NCI-H1105 treated with DMSO at 0.1 percent for 48 hours (cell line): ENCODE data around the gene CHD5.

ENCODE experiments used
- DNase-seq: peaks from one replicate; lab custom pipeline; 2025; lab: John Stamatoyannopoulos, UW

CHD5 gene

DNA sequence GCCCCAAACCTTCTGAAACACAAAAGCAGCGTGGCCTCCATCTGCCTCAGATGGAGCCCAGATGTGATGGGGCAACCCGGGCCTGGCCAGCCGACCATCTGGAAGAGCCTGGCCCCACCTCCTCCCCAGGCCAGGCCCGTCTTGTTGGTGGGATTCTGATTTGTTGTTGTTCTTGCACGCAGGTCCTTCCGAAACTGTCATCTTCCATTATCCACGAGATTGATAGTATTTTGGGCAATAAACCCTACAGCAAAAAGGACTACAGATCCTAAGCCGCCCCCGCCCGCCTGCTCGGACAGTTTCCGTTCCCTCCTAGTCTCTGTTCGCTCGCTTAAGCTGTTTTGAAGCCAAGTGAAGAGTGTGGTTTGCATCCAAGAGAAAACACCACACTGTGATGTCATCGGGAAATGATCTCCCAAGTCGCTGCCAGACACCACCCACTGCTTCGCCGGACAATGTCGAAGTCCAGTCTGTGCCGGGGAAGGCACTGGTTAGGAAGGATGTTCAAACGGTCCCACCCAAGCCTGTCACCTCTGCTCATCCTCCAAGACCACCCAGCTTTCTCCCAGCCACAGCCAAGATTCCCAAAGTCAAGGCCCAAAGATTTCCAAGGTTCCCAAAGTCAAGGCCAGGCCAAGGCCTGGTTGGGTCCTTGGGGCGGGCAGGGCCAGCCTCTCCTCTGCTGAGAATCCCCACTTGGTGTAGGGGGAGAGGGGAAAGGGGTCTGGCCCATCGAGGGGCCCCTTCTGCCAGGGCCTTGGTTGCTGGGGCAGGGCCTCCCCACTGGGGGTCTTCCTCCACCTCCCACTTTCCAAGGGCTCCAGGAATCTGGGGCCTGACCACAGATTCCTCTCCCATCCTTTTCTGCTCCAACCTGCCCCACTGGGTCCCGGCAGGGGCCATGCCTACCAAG is 81.6 kb downstream of the CHD5 start:
- DNase-seq, result no peak

DNA sequence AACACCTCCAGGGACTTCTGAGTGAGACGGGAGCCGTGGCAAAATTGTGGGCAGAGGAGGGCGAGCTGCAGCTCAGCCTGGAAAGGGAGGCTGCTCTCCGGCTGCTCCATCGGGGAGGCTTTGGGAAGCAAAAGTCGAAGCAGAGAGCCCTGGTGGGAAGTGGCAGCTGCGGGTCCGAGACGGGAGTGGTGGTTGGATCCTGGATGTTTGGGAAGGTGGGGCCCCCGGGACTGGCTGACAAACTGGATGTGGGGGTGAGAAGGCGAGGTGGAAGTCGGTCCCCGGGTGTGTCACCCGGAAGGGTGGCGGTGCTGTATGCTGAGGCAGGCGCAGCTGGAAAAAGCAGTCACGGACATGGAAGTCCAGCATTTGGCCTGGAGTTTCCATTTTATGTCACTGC is 82.3 kb downstream of the CHD5 start:
- DNase-seq, result no peak

DNA sequence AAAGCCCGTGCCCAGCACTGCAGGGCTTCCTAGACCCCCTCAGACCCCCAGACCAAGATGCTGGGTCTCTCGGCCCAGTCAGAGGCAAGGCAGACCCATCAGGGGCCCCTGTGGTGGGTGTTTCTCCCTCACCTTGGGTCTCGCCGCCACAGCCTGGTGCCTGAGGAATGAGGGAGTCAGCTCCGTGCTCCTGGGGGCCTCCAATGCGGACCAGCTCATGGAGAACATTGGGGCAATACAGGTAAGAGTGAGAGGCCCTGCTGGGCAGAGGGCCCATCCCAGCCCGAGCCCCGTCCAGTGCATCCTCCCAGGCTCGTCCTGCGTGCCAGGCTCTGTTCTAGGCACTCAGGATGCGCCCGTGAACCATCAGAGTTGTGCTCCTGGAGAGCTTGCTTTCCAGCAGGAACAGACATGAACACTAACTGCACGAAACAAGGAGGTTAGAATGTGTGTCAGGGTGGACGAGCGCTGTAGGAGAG is 83.0 kb downstream of the CHD5 start:
- DNase-seq, result no peak

DNA sequence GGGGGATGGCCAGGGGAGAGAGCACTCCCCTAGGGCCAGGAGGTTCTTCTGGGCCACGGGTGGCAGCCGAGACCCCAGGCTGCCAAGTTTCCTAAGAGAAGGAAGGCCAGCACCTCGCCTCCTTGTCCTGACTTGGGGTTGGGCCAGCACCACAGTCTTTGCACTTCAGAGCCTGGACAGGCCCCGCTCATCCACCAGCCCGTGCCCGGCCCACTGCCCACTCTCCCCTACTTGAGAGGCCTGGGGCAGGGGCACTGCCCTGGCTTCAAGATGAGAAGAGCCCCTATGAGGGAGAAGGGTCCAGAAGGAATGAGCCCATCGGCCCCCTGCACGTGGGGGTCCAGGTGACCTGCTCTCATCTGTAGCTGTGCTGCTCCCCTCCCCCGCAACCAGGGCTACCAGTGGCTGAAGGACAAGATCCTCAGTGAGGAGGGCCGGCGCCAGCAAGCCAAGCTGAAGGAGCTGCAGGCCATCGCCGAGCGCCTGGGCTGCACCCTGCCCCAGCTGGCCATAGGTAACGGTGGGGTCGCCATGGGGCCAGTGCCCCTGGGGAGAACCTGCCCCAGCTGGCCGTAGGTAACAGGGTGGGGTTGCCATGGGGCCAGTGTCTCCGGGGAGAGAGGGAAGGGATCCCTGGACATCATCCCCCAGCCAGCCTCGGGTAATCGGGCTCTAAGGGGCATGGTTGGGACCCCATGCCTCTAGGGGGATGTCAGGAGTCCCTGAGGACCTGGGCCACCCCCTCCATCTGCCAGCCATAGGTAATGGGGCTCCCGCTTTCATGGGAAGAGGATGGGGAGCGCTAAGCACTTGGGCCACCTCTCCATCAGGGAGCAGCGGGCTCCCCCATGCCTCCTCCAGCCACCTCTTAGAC is 83.6 kb downstream of the CHD5 start:
- no peak for DNase-seq

DNA sequence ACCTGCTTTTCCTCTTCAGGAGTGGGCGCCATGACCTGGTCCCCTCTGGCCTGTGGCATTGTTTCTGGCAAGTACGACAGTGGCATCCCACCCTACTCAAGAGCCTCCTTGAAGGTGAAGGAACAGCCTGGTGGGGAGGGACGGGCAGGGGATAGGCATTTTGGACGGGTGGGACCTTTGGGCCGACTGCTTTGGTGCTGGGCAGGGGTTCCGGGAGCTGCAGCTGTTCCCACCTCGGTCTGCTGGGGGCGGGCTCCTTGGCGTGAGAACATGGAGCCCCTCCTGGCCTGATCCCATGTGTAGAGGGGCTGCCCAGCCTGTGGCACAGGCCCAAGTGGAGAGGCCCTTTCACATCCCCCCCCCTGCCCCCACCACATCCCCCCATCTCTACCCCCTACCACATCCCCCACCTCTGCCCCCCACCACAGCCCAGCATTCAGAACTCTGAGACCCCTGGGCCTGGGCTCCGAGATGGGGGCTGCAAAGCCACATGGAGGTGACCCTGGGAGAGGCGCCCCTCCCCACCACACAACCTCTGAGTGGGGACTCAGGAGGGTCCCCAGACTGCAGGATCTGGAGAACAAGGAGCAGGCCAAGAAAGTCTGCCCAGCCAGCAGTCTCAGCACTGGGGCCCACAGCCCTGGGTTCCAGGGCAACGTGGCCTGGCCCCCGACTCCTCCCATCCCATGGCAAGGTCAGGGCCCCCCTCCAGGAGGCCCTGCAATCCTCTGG is 84.4 kb downstream of the CHD5 start:
- DNase-seq, result no peak

DNA sequence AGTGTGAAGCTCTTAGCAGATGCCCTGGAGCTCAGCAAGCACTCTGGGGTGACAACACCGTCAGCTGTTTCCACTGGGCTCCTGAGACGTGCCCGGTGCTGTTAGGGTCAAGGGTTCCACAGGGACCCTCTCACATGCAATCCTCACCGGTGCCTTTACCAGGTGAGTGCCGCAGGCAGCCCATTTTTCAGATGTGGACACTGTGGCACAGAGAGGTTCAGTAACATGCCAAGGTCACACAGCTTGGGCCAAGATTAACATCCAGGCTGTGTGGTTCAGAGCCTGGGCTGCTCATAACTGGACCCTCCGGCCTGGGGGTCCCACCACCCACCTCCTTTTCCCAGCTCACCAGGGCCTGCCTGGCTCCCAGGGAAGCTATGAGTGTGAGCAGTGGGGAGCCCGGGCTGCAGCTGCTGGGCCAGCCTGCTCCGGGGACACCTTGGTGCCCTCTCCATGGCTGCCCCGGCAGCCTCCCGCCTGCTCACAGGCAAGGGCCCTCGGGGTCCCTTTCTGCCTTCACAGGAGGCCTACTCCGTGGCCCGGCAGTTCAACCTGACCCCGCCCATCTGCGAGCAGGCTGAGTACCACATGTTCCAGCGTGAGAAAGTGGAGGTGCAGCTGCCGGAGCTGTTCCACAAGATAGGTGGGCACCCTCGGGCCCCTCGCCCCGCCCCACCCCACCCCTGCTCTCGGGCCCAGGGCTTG is 85.2 kb downstream of the CHD5 start:
- DNase-seq, result no peak

DNA sequence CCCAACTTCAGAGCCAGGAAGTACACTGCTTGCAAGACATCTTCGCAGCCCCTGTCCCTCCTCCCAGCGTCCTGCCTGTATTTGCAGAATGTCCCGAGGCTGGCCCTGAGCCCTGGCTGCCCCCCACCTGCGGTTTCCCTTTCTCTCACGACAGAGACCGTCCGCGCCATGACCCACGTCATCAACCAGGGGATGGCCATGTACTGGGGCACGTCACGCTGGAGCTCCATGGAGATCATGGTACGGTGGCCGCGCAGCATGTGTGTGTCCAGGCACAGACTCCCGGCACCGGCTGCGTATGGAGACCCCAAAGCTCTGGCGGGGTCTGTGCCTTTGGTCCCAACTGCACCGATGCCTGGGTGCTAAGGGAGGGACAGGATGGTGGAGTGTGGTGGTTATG is 85.9 kb downstream of the CHD5 start:
- DNase-seq, result no peak

DNA sequence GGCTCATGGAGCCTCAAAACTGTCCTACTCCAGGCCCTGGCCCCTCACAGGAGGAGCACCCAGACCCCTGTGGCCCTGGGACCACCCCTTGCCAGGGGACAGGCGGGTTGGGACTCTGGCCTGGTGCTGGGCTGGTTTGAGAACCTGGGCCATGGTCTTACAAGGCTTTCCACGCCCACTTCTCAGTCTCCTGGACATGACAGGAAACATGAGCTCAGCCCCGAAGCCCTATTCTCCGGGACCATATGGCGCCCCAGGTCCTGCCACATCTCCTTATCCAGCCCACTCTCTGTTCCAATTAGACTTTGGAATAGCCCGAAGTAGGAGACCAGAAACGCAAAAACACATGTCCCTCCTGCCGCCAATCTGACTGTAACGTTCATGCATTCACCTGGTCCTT is 86.5 kb downstream of the CHD5 start:
- no peak for DNase-seq

DNA sequence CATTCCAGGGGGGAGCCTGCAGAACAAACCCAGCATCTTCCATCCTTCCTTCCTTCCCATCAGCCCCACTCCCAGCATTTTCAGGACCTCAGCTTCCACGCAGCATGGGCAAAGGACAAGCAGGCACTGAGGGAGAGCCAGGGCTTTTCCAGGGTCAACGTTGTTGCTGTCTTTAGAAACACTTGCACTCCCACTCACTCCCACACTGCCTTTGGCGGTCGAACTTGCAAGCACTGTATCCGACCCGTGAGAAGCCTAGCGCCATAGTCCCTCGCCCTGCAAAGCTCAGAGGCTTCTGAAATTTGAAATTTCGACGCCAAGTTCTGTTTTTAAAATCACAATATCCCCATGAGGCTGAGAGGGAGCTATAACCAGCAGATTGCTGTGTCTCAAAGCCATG is 87.0 kb downstream of the CHD5 start:
- DNase-seq, result no peak

DNA sequence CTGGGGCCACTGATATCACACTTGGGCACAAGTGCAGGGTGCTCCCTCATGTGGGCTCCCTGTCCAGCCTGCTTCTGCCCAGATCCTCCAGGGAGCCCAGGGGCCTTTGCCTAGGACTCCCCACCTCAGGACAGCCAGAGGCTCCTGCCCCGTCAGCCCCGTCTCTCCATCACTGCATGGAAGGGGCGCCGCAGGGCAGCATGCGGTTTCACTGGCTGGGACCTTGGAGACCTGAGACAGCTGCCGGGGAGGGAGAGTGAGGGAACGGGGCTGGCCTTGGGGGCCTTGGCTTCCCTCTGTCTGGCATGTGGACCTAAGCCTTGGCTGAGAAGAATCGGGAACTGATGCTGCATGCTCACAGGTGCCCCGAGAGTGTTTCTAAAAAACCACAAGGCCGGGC is 87.9 kb downstream of the CHD5 start:
- DNase-seq, result no peak

DNA sequence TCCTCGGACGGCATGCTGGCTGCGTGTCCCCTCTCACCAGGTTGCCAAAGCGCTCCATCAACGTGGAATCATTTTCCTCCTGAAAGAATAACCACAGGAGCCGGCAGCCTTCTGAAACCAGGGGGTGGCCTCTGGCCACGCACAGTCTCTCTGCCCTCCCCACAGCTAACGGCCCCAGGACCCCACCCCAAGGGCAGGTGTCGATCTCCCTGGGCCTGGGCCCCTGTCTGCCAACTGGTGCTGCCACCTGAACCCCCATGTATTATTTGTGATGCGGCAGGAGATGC is 88.4 kb downstream of the CHD5 start:
- DNase-seq, result no peak

DNA sequence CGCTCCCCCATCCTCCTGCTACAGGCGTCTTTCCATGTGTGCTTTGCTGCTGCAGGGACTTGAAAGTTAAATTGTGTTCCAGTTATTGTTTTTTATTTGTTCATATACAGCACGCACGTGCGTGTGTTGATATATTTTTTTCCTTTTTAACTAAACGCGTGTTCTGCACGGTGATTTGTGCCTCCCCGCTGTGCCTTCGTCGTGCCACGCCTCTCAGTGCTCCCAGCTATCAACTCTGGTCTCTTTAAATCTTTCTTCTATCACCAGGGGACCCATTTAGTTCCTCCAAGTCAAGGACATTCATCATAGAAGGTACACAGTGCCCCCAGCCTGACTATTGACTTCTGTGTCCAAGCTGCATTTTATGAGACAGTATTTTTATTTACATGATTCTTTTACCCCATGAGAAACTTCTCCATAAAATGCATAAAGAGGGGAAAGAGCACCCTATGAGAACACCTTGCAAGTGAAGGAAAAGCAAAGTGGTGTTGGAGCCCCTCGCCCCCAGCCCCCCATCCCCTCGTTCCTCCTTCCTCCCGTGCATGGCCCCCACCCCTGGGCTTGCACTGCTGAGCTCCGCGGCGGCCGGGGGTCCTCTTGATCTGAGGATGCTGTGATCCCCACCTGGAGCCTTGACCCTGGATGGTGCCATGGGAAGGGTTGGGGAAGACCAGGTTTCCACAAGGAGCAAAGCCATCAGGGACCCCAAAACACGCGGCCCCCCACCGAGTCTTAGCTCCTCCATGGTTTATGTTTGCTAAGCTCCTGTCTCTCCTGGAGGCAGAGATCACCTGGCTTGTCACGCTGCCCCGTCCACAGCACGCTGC is 88.9 kb downstream of the CHD5 start:
- no peak for DNase-seq

DNA sequence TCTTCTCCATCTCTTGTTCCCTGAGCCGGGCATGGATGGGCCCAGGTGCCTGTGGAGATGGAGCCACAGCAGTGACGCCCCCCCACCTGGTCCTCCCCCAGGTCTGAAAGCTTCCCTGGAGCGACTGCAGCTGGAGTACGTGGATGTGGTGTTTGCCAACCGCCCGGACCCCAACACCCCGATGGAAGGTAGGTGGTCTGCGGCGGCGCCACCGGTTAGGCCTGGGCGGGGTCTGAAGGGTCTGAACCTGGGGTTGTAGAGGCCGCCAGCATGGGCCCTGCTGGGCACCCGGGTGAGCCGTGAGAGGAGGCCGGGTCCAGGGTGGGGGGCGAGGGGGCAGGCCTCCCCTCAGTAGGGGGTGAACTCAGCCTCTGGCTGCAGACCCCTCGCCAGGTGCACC is 89.8 kb downstream of the CHD5 start:
- DNase-seq, result no peak

DNA sequence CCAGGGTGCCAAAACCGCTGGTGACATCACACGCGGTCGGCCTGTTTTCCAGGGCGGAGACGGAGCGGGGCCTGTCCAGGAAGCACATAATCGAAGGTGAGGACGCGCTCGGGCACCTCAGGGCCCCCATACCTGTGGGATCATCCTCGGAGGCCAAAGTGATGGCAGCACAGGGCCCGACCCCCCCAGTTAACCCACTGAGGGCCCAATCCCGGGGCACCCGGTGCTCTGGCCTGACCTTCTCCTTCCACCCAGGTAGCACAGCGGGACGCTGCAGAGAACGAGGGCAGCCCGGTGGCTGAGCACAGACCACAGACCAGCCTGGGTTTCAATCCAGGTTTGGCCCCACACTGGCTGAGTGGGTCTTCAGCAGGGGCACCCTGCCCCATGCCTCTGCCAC is 91.2 kb downstream of the CHD5 start:
- no peak for DNase-seq

DNA sequence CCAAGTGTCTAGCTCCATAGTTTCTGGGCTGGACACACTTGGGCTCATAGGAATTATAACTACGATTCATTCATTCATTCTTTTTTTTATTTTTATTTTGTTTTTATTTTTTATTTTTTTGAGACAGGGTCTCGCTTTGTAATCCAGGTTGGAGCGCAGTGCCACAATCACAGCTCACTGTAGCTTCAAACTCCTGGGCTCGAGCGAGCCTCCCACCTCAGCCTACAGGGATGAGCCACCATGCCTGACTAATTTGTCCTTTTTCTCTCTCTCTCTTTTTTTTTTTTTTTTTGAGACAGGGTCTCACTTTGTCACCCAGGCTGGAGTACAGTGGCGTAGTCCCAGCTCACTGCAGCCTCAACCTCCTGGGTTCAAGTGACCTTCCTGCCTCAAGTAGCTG is 92.2 kb downstream of the CHD5 start:
- no peak for DNase-seq

DNA sequence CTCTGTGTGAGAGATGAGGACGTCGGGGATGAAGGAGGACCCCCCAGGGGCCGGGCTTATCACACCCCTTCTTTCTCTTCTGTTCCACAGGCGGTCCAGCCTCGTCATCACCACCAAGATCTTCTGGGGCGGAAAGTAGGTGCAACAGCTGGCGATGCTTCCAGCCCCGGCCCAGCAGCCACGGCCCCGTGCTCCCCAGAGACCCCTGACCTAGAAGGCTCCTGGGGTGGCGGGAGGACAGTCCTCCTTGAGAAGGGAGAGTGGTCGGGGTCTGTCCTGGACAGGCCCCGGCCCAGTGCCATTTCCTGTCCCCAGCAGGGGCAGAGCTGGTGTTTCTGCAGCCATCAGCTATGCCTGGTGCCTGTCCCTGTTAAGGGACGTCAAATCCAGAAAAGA is 92.7 kb downstream of the CHD5 start:
- DNase-seq, result no peak

DNA sequence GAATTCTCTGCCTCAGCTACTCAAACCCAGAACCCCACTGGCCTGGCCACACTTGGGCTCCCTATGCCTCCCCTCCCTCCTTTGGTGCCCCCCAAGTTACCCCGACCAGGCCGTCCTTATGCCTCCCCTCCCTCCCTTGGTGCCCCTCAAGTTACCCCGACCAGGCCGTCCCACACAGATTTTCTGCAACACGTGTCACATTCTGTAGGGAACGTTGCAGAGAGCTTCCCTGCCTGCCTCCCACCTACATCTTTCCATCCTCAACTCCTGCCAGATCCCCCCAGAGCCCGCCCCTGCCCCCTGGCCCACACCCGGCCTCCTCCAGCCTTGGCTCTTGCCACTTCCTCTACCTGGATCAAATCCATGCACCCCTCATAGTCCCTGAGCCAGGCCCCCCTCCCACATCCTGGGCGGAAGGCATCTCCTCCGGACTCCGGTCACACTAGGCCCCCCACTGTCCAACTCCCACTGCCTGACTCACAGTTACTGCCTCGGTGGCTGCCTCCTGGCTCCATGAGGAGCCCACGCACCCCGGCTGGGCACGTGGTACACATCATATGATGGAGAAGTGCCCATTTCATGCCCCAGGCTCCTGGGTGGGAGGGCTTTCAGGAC is 93.3 kb downstream of the CHD5 start:
- DNase-seq, result no peak

DNA sequence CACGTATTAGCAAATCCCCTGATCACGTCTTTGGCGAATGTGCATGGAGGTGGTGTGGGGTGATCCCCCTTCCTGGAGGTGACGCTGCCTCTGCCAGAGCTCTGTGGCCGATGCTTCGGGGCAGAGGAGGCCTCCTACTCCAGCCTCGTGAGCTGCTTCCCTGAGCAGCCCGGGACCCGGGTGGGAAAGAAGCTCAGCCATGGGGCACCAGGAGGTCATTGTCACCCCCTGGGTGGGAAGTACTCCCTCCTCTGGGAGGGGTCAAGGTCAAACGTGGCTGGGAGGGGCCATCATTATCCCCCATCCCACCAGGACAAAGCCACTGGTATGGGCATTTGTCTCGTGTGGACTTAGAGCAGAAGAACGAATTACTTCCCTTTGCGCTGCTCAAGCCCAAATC is 93.8 kb downstream of the CHD5 start:
- no peak for DNase-seq

DNA sequence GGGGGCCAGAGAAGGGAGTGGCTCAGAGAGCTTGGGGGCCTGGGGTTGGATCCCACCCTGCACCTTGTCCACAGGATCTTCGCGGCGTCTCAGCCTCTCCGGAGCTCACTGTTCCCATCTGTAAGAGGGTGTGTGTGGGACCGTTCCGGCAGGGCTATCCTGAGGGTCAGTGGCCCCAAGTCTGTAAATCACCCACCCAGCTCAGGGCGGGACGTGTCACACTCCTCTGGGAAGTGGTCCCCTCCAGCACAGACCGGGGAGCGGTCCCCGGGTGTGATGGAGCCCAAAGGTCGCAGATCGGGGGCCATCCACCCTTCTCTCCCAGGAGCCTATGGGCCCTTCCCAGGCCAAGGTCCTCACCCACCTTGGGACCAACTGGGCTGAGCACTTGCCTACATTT is 94.5 kb downstream of the CHD5 start:
- no peak for DNase-seq

DNA sequence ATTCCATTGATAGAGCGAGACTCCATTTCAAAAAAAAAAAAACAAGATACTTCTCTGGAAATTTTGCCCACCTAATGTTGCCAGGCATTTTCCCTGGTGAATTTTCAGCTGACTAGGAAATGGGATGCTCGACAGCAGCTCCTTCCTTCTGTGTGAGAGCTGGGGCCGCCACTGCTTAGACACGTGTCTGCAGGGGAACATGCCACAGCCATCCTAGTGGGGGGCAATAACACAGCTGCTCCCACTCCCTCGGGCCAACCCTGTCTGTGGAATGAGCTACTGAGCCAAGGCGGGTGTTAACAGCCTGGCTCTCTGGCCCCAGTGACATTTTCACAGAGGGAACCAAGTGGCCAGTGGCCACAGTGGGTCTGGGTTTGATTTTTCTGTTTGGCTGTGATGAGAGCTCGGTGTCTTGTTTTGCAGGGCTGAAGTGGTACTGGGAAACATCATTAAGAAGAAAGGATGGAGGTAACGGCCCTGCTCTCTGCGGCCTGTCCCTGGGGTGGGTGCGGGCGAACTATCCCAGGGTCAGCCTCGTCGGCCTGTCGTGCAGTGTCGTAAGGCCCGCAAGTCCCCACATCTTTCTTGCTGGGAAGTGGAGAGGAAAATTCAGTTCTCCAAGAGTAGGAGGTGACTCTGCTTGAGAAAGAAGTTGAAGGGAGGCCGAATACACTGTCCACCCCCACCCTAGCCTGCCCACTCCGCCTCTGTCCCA is 95.2 kb downstream of the CHD5 start:
- no peak for DNase-seq
